Activated naive CD4-positive, alpha-beta T cell treated with anti-CD3 and anti-CD28 coated beads, Interleukin-2, amount 50 U/mL, for 72 hours (primary cell): Measurements from ENCODE around the gene PIP5K1B. TPM values are rescaled to one million over a fixed set of nuclear protein-coding genes. Genes with fewer than 3 reads are reported as not detected.
A peak's percentile ranks its signal among the peaks of the same experiment; 100 is the strongest.

Source experiments
- ATAC-seq, 2 donors: fragments of 150-1000 bp; cut with Tn5 transposase; 2 replicates each; pipeline ENCODE4 v1.10.0; 2021; ENCODE audit warnings: mild to moderate bottlenecking in 2 of 2, moderate library complexity in 2 of 2
- DNase-seq, 2 donors: peaks; one replicate each; pipeline ENCODE4 v3.0.0; 2021 to 2022; ENCODE audit warnings: low spot score in 2 of 2
- H3K27ac Mint-ChIP-seq, 2 donors: one replicate each; pipeline ENCODE4 v1.8.0; 2022; ENCODE audit warnings: mild to moderate bottlenecking in 2 of 2, mixed read lengths in 2 of 2
- H3K36me3 Mint-ChIP-seq, 2 donors: one replicate each; pipeline ENCODE4 v1.8.0; 2022; ENCODE audit warnings: mixed read lengths in 2 of 2
- H3K9me3 Mint-ChIP-seq, 2 donors: one replicate each; pipeline ENCODE4 v1.8.0; 2022; ENCODE audit warnings: mixed read lengths in 2 of 2
- total RNA-seq, 2 donors: library from RNA; stranded (reverse); gene quantifications; one replicate each; pipeline ENCODE4 v1.2.3, GENCODE V29; 2022

The PIP5K1B gene
- total RNA-seq, 2 donors from 2014 or later = 0.55 to 2.1 TPM

DNA sequence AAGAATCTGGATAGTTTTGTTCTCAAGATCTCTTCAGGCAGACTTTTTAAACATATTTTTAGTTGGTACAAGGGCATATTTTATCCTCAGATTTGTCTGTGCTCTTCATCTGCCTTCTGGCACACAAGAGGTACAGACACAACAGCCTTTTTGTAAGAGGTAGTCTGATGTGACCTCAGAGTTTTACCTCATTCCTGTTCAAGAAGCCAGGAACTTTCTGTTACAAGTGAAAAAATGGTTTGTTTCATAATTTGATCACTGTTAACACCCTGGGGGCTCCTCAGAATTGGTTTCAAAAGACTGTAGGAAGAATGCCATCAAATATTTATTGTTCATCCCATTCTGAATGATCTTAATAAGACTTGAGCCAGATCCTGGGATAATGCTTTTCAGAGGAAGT is 172.2 kb downstream of the PIP5K1B start:
- no peak for DNase-seq
- Mint-ChIP-seq H3K27ac (no peak overlapping the region), H3K9me3 (no peaks in the 10 kb centered on the region), H3K36me3 (no peaks in the 10 kb centered on the region)
- ATAC-seq = no peak

DNA sequence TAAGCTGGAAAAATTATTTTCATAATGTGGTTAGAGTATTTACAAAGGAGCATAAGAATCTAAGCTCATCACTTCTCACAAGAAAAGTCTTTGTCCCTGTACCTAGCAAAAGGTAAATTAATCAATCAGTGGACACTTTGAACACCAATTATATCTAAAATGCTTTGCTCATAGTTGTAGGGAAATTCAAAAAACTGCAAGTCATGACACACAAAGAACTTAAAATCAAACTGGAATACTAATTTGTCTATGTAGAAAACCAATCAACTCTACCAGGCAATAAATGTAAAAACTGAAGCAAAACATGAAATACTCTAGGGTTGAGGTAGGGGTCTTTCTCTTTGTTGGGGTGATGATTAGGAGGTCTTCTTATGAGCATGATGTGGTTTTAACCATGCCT is 173.4 kb downstream of the PIP5K1B start:
- no peak overlapping the region for H3K27ac Mint-ChIP-seq
- H3K9me3 Mint-ChIP-seq = no peaks in the 10 kb centered on the region
- H3K36me3 Mint-ChIP-seq = no peaks in the 10 kb centered on the region
- DNase-seq (no peak), ATAC-seq (no peak)

DNA sequence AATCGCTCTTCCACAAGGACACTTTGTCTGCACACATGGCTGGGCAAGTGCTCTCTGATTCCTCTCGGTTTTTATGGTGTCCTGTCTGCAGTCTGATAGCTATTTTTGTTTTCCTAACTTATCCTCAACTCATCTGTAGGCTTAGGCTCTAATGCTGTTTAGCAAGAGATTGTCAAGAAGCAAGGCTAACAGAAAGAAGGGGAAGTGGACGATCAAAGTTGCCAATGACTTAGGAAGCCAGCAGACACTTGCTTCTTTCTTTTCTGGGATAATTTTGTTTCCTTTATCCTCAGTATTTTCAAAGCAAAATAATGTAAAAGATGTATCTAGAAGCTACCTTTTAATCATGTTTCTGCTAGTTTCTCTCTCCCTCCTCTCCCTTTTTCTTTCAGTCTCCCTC is 178.2 kb downstream of the PIP5K1B start:
- no peak overlapping the region for H3K27ac Mint-ChIP-seq
- DNase-seq = no peak
- no peaks in the 10 kb centered on the region for H3K36me3 Mint-ChIP-seq
- H3K9me3 Mint-ChIP-seq = peaks cover 0 to 8% of the 10 kb centered on the region in 2 donors
- ATAC-seq = no peak

DNA sequence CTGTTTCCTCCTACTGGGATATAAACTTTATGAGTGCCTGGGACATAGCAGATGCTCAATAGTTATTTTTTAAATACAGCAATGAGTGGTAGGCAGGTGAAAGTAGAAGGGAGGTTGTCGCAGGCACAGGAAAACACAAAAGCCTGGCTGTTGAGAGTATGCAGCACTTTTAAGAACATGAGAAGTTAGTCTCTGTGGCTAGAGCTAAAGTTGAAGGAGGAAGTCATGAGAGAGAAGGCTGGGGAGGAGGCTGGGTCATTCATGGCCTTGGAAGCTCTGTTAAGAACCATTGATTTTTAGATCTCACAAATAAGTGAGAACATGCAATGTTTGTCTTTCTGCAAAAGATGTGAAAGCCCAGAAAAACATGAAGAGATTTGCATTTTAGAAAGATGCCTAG is 182.2 kb downstream of the PIP5K1B start:
- no peak for DNase-seq
- ATAC-seq = no peak
- Mint-ChIP-seq H3K9me3 (peaks cover 0 to 8% of the 10 kb centered on the region in 2 donors), H3K27ac (peak overlapping the region; percentile 26 to 41), H3K36me3 (no peaks in the 10 kb centered on the region)

DNA sequence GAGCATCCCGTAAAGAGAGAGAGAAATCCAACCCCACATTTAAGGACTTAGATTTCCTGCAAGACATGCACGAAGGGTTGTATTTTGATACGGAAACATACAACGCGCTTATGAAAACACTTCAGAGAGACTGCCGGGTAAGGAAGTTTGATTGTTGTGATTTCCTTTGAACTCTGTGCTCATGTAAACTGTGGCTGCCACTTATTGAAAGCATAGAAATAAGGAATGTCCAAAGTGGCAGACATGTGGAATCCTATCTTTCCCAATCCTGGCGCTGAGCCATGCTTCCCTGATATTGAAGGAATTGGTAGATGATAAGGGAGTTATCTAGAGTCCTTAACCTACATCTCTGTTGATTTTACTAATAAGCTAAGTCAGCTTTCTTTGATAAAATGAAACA is 189.5 kb downstream of the PIP5K1B start:
- no peak for ATAC-seq
- no peak for DNase-seq
- H3K27ac Mint-ChIP-seq = peak overlapping the region in 1 of 2 donors; percentile 92
- H3K9me3 Mint-ChIP-seq = no peaks in the 10 kb centered on the region
- H3K36me3 Mint-ChIP-seq = no peaks in the 10 kb centered on the region

DNA sequence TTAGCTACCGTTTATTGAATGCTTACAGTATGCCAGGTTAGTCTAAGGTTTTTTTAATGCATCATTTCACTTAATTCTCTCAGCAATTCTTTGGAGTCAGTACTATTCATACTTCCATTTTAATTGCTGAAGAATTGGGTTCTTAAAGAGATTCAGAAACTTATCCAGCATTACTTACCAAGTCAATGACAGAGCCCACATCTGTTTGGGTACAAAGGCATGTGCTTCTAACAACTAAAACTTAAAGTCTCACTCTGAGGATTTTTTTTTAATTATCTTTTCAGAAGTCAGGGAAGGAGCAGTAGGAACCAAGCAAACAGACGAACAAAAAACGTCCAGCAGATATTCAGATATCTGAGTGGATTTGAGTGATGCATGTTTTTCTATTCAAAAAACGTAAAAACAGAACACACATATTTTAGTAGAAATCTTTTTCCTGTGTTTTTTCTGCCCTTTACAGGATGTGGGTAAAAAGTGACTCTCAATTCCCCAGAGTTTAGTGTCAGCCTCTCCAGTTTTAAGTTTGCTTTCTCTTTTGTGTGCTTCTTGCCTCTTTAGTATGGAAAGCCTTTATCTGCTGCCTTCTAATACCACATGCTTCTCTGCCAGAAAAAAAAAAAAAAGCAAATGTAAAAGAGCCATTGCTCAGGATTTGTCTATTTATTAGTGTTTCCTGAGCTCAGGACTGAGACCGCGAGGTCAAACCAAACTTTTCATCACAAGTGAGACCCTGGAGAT is 190.9 kb downstream of the PIP5K1B start:
- ATAC-seq (peak; percentile 85 to 90), DNase-seq (no peak)
- peak overlapping the region; percentile 75 to 92 for H3K27ac Mint-ChIP-seq
- H3K36me3 Mint-ChIP-seq = no peaks in the 10 kb centered on the region
- no peaks in the 10 kb centered on the region for H3K9me3 Mint-ChIP-seq

DNA sequence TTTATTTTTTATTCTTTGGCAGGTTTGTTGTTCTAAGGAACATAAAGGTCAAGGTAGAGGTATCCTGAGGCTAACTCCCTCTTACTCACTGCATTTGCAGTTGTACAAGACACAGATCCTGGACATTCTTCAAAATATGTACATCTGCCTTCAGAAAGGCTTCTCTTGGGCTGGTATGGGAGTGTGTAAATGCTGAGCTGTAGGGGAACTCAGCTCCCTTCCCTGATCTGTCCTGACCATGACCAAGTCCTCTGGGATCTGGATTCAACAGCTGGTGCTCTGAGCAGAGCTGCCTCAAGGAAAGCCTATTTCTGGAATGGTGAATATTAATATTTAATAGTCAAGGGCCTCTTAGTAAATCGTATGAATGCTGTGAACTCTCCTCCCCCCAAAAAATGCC is 191.4 kb downstream of the PIP5K1B start:
- H3K9me3 Mint-ChIP-seq = no peaks in the 10 kb centered on the region
- DNase-seq (no peak), ATAC-seq (peak; percentile 32 to 42)
- peak overlapping the region; percentile 75 to 92 for H3K27ac Mint-ChIP-seq
- no peaks in the 10 kb centered on the region for H3K36me3 Mint-ChIP-seq

DNA sequence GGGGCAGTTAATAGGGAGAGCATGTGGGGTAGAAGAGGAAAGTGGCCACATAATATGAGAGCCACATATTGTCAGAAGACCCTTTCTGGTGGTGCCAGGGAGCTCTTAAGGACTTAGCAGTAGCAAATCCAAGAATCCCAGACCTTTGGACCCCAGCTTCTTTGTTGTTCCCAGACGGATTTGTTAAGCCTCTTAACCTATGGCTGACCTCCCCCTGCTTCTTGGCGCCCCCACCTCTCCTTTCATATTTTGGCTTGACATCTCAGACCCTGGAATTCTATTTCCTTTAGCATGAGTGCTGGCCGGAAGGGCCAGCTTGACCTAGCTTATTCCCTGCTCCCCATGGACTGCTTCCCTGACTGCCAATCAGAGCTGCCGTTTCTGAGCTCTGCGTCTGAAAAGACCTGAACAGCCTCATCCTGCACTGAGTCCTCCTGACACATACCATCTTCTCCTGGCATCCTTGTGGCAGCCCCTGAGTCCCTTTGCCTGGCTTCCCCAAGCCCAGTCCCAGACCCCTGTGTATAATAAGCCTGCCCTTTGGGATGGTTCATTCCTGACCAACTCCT is 192.6 kb downstream of the PIP5K1B start:
- Mint-ChIP-seq H3K9me3 (no peaks in the 10 kb centered on the region), H3K27ac (peak overlapping the region in 1 of 2 donors; percentile 72), H3K36me3 (no peaks in the 10 kb centered on the region)
- ATAC-seq (no peak), DNase-seq (no peak)

DNA sequence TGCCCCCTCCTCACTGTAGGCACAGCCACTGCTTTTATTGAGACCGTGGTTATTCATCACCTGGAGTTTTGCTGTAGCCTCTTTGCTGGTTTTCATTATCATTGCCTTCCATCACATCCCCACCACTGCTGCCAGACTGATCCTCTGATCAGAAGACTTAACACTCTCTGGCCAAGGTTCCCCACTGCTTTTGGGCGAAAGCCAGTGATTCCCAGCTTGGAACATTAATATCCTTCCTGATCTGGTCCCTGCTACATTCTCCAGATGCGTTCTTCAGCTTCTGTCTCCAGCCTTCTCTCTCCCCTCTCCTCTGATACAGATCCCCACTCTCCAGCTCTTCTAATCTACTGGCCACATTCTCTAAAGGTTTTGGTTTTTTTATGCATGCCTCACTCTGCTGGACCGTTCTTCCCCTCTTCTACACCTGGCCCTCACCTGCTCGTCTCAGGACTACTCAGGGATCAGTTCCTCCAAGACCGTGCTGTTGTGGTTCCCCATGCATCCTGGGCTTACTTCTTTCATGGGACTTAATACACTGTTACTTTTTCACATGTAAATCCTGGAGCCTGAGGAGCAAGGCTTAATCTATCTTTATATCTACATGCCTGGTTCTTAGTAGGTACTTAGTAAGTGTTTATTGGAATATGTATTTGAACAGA is 193.9 kb downstream of the PIP5K1B start:
- peak overlapping the region in 1 of 2 donors; percentile 33 for H3K27ac Mint-ChIP-seq
- DNase-seq = no peak
- H3K9me3 Mint-ChIP-seq = no peaks in the 10 kb centered on the region
- no peak for ATAC-seq
- H3K36me3 Mint-ChIP-seq = no peaks in the 10 kb centered on the region

DNA sequence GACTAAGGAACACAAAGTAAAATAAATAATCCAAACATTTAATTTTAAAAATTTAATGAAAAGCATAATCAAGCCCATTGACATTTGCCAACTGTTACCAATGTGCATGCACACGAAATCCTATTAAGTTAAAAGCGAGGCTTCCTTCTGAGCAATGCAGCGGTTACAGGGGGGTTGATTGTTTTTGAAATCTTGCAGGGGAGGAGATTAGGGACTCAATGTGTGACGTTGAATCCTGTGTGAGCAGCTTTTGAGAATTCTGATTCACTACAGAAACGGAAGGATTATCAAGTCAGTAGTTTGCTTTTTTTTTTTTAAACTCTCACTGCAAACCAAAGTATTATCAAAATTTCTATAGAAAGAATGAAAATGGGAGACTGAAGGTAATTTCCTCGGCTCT is 199.4 kb downstream of the PIP5K1B start:
- H3K36me3 Mint-ChIP-seq = peaks cover 4 to 5% of the 10 kb centered on the region in 2 donors
- no peaks in the 10 kb centered on the region for H3K9me3 Mint-ChIP-seq
- DNase-seq (no peak), ATAC-seq (peak in 1 of 2 donors; percentile 34)
- H3K27ac Mint-ChIP-seq = no peak overlapping the region

DNA sequence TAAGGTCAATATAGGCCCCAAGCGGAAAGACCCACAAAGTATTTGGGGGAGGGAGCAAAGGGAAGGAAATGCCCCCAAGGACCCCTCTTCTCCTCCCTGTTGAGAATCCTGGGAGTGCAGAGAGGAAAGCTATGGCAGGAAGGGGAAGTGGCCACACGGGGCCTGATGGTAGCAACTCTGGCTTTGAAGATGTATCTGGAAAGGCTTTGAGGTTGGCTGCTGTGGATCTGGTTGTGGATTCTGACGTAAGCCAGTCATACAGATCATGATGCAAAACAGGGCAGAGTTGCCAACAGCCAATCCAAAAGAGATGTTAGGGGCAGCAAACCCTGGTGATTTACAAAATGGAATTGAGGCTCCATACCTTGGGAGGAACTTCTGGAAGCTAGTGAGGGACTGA is 200.1 kb downstream of the PIP5K1B start:
- no peak for DNase-seq
- H3K9me3 Mint-ChIP-seq = no peaks in the 10 kb centered on the region
- peaks cover 4 to 5% of the 10 kb centered on the region in 2 donors for H3K36me3 Mint-ChIP-seq
- ATAC-seq = no peak
- H3K27ac Mint-ChIP-seq = peak overlapping the region in 1 of 2 donors; percentile 52

DNA sequence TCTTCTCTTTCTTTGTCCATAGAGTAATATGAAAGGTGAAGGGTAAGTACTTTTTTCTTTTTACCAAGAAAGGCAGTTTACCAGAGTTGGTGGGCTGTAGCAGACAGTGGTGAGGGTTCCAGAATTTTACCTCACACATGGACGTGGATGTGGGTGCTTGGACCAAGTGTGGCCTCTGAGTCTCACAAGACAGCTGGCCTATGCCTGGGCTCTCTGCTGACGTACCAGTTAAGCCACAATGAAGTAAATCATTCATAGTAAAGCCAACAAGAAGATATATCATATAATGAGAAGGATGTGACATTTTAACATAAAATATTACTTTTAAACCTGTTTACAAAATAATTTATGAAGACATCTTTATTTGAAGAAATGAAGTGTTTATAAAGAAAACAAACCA is 202.9 kb downstream of the PIP5K1B start:
- Mint-ChIP-seq H3K9me3 (no peaks in the 10 kb centered on the region), H3K27ac (no peak overlapping the region), H3K36me3 (peaks cover 4 to 5% of the 10 kb centered on the region in 2 donors)
- DNase-seq = no peak
- no peak for ATAC-seq

DNA sequence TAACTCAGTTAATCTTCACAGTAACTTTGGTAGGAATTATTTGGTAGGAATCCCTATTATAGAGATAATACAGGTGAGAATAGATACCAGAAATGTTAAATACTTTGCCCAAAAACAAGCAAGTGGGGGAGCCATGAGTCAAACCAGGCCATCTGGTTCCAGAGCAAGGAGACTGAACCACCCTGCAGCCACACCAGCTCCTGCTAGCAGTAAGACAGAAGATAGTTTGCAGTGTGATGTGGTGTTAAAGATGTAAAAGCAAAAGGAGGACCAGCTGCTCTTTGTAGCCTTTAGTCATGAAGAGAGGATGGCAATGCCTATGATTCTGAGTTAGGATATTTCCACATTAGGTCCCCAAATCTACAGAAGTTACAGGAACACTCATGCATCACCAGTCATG is 207.5 kb downstream of the PIP5K1B start:
- peak in 1 of 2 donors; percentile 59 for ATAC-seq
- H3K9me3 Mint-ChIP-seq = no peaks in the 10 kb centered on the region
- H3K27ac Mint-ChIP-seq = no peak overlapping the region
- DNase-seq = no peak
- H3K36me3 Mint-ChIP-seq = no peaks in the 10 kb centered on the region

DNA sequence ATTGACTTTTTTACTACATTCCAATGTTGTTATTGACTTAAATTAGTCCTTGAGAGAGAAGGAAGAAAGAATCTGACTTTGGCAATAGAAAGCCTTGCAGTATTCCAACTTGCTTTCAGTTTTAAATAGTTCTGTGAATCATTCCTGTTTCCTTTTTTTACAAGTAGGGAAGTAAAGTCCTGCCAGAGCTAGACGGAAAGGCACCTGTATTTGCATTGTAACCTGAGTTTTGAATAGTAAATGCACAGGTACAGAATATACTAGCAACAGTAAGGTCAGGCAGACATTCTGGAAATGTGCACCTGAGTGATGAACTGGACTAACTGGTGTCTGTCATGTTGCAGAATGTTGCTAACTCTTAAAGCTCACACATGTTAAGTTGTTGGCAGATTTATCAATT is 208.0 kb downstream of the PIP5K1B start:
- ATAC-seq (no peak), DNase-seq (no peak)
- no peaks in the 10 kb centered on the region for H3K36me3 Mint-ChIP-seq

DNA sequence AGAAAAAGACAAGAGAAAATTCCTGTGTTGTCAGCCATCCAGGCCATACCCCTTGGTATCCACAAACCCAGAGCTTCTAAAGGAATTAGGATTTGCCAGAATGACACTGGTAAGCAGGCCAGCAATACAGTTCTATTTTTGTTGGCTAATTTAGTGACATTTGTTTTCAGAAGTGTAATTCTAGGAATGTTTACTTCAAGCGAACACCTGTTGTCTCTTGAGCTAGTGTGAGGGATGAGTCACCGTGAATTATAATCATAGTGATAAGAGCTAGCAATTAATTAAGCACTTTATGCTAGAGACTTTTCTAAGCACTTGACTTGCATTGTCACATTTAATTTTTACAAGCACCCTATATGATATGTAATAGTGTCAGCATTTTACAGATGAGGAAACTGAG is 209.7 kb downstream of the PIP5K1B start:
- DNase-seq = no peak
- Mint-ChIP-seq H3K9me3 (no peaks in the 10 kb centered on the region), H3K27ac (no peak overlapping the region), H3K36me3 (no peaks in the 10 kb centered on the region)
- ATAC-seq = peak in 1 of 2 donors; percentile 42

More for the DNA sequence above, 208.0 kb downstream of the PIP5K1B start:
- no peaks in the 10 kb centered on the region for H3K9me3 Mint-ChIP-seq
- H3K27ac Mint-ChIP-seq = no peak overlapping the region

DNA sequence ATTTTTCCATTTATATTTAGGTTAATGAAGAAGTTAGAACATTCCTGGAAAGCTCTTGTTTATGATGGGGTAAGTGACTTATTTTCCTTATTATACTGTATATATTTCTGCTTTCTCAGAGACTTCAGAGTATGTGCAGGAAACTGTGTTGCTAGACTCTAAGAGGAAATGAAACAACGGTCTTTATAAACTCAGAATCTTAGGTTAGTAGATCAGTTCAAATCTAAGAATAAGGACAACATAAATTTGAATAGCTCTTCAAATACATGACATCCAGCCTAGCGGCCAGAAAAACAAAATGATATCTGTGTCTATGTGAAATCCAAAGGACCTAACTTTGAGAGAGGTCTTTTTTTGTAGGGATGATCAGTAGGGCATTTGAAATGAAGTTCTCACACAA is 214.6 kb downstream of the PIP5K1B start:
- DNase-seq (no peak), ATAC-seq (no peak)
- Mint-ChIP-seq H3K36me3 (no peaks in the 10 kb centered on the region), H3K27ac (no peak overlapping the region), H3K9me3 (no peaks in the 10 kb centered on the region)

DNA sequence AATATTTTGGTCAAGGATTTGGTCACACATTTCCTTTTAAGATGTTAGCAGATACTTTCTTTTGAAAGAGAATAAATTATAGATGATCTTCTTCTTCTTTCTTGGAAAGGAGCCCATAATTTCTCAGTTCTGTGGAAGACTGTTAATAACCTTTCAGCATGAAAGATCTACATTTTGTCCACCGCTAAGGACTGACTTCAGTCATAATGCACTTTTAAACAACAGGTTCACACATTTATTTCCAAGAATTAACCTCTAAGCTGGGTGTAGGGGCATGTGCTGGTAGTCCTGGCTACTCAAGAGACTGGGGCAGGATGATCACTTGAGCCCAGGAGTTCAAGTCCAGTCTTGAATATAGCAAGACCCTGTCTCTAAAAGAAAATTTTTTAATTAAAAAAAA is 215.9 kb downstream of the PIP5K1B start:
- H3K36me3 Mint-ChIP-seq = no peaks in the 10 kb centered on the region
- ATAC-seq (no peak), DNase-seq (no peak)
- H3K9me3 Mint-ChIP-seq = no peaks in the 10 kb centered on the region
- H3K27ac Mint-ChIP-seq = no peak overlapping the region

DNA sequence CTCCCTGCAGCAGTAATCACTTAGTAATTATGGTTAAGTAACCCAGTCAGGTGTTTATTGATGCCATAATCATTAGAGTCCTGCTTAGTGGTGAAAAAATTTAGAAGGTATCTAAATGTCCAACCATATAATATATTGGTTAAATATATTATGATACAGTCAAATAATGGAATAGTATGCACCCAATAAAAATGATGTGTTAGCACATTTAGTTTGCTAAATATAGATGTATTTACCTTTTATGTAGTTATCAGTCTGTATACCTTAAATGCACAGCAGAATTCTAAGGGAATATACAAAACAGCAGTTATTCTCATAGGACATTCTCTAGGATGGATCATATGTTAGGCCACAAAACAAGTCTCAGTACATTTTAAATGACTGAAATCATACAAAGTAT is 218.4 kb downstream of the PIP5K1B start:
- ATAC-seq = no peak
- no peak for DNase-seq
- H3K36me3 Mint-ChIP-seq = no peaks in the 10 kb centered on the region
- H3K27ac Mint-ChIP-seq = no peak overlapping the region
- no peaks in the 10 kb centered on the region for H3K9me3 Mint-ChIP-seq
